ENCODE measurements around the gene EXPH5.
A peak's percentile ranks its signal among the peaks of the same experiment; 100 is the strongest.
"Not testable (repeated sequence)": the region's sequence is repeated elsewhere in the genome, so short reads cannot be mapped to it uniquely, and the experiment has no call there.

EXPH5 gene

DNA sequence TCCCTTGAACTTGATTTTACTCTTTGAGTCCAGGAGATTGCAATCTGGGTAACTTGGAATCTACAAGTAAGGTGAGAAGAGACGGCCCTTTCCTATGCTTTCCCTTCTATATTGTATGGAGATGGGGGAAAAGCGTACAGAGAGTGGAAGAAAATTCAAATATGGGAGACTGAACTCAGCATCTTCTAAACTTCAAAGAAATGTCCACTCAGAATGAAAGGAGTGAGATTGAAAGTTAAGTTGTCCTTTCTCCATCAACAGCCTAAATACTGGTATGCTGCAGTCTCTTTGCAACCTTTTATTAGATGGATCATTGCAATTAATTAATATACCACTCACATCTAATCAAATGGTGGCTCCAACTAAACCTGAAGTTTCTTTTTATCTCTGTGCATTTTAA is 6.4 kb upstream of the EXPH5 start:
- DNase-seq (ENCODE audit: low read depth): no peak

- no peak for DNase-seq (ENCODE audit: low read depth)
Measured at GRCh38 chr11:108597736-108598355, 4.3 kb upstream of the EXPH5 start.

- no peak for DNase-seq (ENCODE audit: low read depth)
Measured at GRCh38 chr11:108596701-108597100, 3.1 kb upstream of the EXPH5 start.

DNA sequence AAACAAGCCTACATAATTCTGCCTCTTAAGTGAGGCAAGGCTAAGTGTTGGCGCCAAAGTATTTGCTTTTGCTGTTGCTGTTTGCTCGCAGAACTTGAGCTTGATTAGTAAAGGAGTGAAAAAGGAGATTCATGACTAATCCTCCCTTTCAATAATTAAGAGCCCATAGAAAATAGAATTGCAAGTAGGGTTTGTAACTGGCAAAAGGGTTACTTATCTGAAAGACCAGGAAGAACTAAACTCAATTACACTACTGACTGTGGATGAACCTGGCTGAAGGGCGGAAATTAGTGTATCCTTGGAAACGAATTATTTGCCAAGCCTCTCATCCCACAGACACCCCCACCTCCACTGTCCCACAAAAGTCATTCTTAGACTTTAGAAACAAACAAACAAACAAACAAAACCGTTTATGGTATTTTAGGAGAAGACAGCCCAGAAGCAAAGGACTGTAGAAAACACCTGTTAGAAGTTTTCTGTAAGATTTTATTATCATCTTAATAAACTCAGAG is 411 bp upstream of the EXPH5 start:
- no peak for DNase-seq (ENCODE audit: low read depth)

DNA sequence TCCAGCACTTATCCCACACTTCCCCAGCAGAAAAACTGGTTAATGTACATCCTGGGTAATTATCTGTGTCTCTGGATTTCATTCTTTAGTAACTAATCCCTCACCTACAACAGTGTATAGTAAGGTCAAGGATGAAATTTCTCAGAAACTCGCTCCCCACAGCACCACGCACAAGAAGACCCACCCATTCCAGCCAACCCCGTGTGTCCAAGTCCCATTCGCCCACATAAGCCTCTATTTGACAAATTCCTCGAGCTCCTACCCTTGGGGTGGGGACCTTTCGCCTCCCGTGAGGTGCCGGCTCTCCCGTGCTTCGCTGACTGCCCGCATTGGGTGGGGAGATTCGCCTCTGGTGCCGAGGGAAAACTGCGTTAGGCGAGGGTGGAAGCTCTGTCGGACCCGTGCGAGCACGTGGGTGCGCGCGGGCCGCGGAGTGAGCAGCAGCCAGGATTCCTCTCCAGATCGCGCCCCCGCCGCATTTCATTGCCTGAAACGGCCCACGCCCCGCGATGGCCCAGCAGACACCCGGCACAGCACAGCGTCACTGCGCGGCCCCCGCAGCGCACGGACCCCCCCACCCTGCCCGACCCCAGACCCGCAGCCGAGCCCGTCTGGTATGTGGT is 866 bp downstream of the EXPH5 start:
- DNase-seq (ENCODE audit: low read depth): peak; percentile 22

GRCh38 chr11:108591893-108592292 is 1.7 kb downstream of the EXPH5 start:
- no peak for DNase-seq (ENCODE audit: low read depth)

DNA sequence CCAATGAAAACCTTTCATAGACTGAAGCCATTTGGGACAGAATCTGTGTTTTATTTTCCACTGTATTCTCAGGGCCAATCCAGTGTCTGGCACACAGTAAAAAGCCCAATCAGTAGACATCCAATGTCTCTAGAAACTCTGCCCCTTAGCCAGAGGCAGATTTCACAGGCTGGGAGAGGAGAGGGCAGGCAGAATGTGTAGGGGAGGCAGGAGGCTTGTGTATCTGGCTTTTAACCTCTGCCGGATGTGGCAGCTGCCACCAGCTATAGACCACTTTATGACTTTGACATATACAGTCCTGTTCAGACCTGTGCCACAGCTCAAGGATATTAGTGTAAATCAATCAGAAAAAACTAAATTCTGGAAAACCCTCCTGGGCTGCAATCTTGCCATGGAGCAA is 4.4 kb downstream of the EXPH5 start:
- DNase-seq (ENCODE audit: low read depth): no peak

GRCh38 chr11:108588287-108588686 is 5.3 kb downstream of the EXPH5 start:
- no peak for DNase-seq (ENCODE audit: low read depth)

GRCh38 chr11:108587109-108587508 is 6.5 kb downstream of the EXPH5 start:
- no peak for DNase-seq (ENCODE audit: low read depth)

DNA sequence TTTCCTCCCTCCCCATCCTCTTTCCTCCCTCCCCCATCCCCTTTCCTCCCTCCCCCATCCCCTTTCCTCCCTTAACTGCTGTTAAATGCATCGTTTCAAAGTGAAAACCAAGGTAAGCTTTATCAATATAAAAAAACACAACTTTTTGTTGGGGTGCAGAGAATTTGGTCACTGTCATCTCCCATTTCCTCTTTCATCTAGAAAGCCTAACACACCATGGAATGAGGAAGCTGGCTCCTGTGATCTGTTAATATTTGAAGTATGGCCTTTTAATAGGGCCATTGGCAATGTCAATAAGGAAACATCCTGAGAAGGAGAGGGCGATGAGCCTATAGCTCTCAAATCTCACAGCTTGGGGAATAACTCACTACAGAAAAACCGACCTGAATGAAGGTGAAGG is 7.0 kb downstream of the EXPH5 start:
- no peak for DNase-seq (ENCODE audit: low read depth)

DNA sequence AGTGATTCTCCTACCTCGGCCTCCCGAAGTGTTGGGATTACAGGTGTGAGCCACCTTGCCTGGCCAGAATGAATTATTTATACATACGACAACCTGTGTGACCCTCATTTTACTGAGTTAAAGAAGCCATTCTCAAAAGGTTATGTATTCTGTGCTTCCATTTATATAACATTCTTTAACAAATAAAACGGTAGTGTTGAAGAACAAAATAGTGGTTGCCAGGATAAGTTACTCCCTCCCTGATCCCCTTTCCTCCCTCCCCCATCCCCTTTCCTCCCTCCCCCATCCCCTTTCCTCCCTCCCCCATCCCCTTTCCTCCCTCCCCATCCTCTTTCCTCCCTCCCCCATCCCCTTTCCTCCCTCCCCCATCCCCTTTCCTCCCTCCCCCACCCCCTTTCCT is 7.4 kb downstream of the EXPH5 start:
- DNase-seq (ENCODE audit: low read depth): not testable (repeated sequence)

- no peak for DNase-seq (ENCODE audit: low read depth)
Measured at GRCh38 chr11:108584973-108585372, 8.6 kb downstream of the EXPH5 start.

GRCh38 chr11:108580645-108581044 is 12.9 kb downstream of the EXPH5 start:
- no peak for DNase-seq (ENCODE audit: low read depth)

- DNase-seq (ENCODE audit: low read depth): no peak
Measured at GRCh38 chr11:108580043-108580442, 13.5 kb downstream of the EXPH5 start.

DNA sequence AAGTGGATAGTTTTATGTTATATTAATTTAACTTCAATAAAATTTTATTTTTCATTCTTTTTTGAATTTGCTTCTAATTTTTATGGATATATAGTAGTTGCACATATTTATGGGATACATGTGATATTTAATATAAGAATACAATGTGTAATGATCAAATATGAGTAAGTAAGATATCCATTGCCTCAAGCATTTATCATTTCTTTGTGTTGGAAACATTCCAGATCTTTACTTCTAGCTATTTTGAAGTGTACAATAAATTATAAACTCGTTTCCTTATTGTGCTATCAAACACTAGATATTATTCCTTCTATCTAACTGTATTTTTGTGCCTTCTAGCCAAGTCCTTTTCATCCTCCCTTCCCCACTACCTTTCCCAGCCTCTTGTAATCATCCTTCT is 17.0 kb downstream of the EXPH5 start:
- DNase-seq (ENCODE audit: low read depth): no peak

- no peak for DNase-seq (ENCODE audit: low read depth)
Measured at GRCh38 chr11:108574675-108575074, 18.9 kb downstream of the EXPH5 start.

DNA sequence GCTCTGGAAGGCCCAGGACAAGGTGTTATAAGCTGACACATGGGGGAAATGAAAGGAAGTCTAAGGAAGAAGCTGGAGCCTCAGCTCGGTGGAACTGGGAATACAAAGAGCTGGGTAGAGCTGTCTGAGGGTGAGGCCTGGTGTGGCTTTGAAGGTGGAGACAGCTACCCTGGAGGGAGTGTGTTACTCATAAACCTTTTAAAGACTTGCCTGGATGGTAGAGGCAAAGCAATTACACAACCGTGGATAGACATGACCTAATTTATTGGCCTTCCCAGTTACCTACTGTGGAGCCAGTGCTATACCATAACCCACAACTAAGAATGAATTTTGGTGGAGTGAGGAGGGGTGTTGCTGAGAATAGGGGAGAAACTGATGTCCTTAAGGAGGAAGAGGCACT is 22.6 kb downstream of the EXPH5 start:
- no peak for DNase-seq (ENCODE audit: low read depth)

GRCh38 chr11:108569896-108570295 is 23.7 kb downstream of the EXPH5 start:
- DNase-seq (ENCODE audit: low read depth): no peak

GRCh38 chr11:108568195-108568858 is 25.2 kb downstream of the EXPH5 start:
- no peak for DNase-seq (ENCODE audit: low read depth)

DNA sequence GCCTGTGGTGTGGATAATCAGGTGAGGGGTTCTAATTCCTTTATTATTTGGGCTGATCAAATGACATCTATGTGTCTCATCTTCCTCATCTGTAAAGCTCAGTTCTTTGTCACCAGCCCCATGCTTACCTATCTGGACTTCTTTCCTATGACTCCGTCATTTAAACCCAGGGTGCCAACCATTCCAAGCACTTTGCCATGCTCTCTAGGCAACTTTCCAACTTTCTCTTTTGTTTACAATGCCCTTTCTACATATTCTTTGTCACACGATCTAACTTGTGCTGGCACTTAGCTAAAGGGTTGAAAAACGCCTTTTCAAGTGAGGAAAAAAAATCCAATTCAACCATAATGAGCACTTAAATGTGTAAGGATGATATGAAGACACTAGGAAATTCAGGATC is 27.9 kb downstream of the EXPH5 start:
- no peak for DNase-seq (ENCODE audit: low read depth)

DNA sequence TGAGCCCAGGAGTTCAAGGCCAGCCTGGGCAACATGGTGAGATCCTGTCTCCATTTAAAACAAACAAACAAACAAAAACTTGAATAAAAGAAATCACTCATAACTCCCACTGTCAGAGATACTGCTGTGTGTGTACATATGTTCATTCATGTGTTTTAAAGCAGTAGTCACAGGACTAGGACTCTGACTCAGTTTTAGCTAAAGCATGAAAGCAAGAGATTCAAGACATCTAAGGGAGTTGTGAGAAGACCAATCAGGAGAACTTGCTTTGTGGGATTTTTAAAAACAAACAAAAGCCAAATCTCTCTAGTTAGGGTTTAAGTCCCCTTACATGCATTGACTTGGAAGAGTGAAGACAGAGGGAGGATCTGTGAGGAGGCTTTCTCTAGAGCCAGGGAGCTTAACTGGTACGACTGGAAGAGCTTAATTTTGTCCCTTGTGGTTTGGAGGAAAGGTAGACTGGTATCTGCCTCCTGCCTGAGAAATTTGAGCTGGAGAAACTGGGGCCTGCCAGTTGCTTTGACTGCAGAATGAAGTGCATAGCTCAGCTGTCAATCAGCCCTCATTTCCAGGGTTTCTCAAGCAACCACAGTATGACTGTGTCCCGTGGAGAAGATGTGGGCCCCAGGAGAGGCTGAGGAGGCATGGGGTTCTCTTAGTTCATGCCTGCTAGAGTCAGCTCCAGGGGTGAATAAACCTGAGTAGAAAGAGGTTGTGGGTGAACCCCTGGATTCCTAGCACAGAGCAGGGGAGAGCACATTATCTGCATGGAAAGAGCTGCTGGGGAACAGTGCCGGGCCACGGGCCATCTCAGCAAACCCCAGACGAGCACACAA is 30.6 kb downstream of the EXPH5 start:
- DNase-seq (ENCODE audit: low read depth): no peak

- DNase-seq (ENCODE audit: low read depth): no peak
Measured at GRCh38 chr11:108561535-108561991, 32.0 kb downstream of the EXPH5 start.
